Stomach smooth muscle (tissue), 2 donors: ENCODE results near the gene TKTL1.

ENCODE experiments used
- H3K27ac ChIP-seq: one replicate; pipeline ENCODE4 v1.7.0; 2013; ENCODE audit warnings: mild to moderate bottlenecking, low read length, inconsistent platforms
- H3K27me3 ChIP-seq, 2 donors: one replicate each; pipeline ENCODE4 v1.7.0; 2013; ENCODE audit warnings: low read length in 2 of 2; ENCODE audit not compliant: insufficient read depth in 2 of 2, control insufficient read depth in 1 of 2
- H3K36me3 ChIP-seq, 2 donors: one replicate each; pipeline ENCODE4 v1.7.0; 2013; ENCODE audit warnings: low read length in 2 of 2; ENCODE audit not compliant: control insufficient read depth in 2 of 2, insufficient read depth in 2 of 2
- H3K4me1 ChIP-seq: one replicate; pipeline ENCODE4 v1.7.0; 2013; ENCODE audit warnings: low read length; ENCODE audit not compliant: control insufficient read depth, insufficient read depth
- H3K4me3 ChIP-seq, 2 donors: one replicate each; pipeline ENCODE4 v1.7.0; 2013; ENCODE audit warnings: low read length in 2 of 2
- H3K9ac ChIP-seq, 2 donors: one replicate each; pipeline ENCODE4 v1.7.0; 2013; ENCODE audit warnings: low read length in 2 of 2, mild to moderate bottlenecking in 1 of 2
- H3K9me3 ChIP-seq, 2 donors: one replicate each; pipeline ENCODE4 v1.7.0; 2013; ENCODE audit warnings: low read length in 2 of 2; ENCODE audit not compliant: control insufficient read depth in 2 of 2
- donor health status: healthy.
- donor health status: Pancreatic carcinoma.

Gene TKTL1

DNA sequence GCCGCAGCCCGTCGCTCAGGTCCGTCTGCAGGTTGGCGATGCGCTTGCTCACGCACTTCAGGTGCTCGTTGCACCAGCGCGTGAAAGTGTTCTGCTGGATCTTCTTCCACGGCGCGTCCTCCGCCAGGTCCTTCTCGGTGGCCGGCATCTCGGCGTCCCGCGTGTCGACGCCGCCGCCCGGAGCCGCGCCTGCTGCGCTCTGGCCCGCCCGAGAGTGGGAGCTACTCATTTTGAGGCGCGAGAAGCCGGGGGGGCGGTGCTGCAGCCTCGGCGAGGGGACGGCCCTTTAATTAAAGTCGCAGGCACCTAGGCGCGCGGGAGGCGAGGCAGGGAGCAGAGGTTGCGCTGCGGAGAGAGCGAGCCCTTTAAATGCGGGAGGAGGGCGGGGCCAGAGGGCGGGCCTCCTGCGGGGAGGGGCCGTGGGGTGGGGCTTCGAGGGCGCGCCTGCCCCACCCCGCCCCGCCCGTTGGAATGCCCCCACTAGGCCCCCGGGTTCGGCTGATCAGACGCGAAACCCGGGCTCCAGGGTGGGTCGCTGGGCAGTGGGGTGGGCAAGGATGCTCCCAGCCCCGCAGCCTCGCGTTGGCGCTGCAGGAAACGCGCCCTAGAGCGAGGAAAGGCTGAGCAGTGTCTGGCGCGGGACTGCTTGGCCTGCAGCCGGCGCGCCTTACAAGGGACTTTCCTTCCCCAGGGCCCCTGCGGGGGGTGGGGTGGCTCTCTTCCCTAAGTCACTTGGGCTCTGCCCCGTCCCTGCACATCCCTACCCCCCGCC is 75.6 kb downstream of the TKTL1 start:
- Histone ChIP-seq H3K27ac (peak overlapping the region; percentile 99), H3K4me3 (peak overlapping the region; percentile 88 to 89), H3K9me3 (no peaks in the 10 kb centered on the region), H3K4me1 (peaks cover 35% of the 10 kb centered on the region), H3K27me3 (peaks cover 0 to 4% of the 10 kb centered on the region in 2 donors), H3K36me3 (peaks cover 16 to 37% of the 10 kb centered on the region in 2 donors), H3K9ac (peak overlapping the region; percentile 76 to 99)

DNA sequence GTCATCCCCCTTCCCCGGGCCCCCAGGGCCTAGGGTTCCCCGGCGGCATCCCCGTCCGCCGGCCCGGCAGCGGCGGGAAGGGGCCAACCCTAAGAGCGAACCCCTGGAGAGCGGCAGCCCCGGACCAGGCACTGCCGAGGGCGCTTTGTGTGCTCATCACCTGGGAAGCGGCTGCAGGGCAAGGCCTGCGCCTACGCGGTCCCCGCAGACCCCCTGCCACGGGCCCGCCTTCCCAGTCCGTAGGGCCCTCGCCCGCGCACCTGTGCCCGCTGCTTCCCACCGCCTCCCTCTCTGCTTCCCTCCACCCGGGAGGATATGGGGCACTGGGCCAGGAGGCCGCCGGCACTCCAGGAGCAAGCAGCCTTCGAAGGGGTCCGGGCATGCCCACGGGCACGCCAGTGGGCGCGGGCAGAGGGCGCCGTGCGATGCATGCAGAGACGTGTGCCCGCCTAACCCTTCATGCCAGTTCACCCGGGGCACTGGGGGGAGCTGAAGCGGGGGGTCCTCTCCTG is 76.2 kb downstream of the TKTL1 start:
- Histone ChIP-seq H3K4me3 (peak overlapping the region; percentile 88 to 89), H3K36me3 (peaks cover 12 to 32% of the 10 kb centered on the region in 2 donors), H3K9me3 (no peaks in the 10 kb centered on the region), H3K27ac (peak overlapping the region; percentile 99), H3K27me3 (peaks cover 0 to 8% of the 10 kb centered on the region in 2 donors), H3K4me1 (peaks cover 33% of the 10 kb centered on the region), H3K9ac (peak overlapping the region; percentile 99)

DNA sequence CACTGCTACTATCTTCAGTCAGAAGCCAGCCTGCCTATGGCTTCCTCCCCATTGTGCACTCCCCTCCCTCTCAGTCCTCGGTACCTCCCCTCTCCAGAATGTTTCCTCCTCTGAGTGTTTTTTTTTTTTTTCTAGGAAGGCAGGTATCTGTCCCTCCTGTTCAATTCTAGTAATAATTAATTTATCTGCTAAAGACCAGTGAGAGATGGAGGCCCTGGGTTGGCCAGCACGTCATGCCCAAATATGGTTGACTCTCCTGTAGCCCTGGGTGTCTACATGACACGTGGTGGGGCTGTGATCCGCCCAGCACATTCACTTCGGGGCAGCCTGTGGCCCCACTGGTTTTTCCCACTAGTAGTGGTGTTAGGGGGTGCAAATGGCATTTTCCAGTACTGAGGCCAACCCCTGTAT is 77.0 kb downstream of the TKTL1 start:
- Histone ChIP-seq H3K4me1 (peaks cover 31% of the 10 kb centered on the region), H3K9me3 (no peaks in the 10 kb centered on the region), H3K27me3 (peaks cover 0 to 10% of the 10 kb centered on the region in 2 donors), H3K27ac (peak overlapping the region; percentile 99), H3K36me3 (peaks cover 6 to 24% of the 10 kb centered on the region in 2 donors), H3K4me3 (peak overlapping the region; percentile 88 to 89), H3K9ac (peak overlapping the region; percentile 99)

DNA sequence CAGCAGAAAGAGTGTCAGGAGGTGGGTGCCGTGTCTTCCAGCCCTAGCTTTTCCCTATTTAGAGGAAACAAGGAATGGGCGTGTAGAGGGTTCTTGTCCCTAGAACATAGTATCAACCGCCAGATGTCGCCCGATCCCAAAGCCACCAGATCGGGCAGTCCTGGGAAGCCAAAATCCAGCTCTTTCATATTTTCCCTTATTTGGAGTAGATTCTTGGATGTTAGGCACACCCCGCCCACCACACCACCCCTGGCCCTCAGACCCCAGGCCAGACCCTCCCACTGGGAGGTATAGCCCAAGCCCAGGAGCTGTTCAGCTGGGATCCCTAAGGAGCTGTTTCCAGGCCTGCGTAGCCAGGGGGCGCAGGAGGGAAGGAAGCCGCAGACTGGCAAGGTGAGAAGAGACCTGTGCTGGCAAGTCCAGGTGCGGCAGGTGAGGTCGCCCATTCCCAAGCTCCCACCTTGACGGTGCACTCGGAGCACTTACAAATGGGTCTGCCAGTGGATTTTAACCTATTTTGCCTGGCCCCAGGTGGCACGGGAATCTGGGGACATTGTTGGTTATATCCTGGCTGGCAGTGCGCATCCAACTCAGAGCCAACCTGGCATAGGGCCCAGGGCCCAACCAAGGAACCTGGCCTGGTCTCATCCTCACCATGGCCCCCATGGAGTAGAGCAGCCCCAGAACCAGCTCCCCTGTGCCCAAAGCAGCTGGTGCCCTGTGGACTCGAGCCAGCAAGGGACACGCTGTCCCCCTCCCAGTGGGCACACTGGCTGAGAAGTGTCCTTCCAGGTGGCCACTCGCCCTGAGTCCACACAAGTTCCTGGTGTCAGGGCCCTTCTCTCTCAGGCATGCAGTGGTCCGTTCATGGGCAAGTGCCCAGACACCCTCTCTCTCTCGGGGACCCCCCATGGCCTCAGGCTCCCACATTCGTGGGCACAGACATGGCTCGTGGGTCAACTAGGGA is 78.0 kb downstream of the TKTL1 start:
- peaks cover 30% of the 10 kb centered on the region for H3K4me1 ChIP-seq
- H3K9ac ChIP-seq, result peak overlapping the region; percentile 99
- H3K27ac ChIP-seq, result peak overlapping the region; percentile 99
- H3K36me3 ChIP-seq, result peaks cover 4 to 16% of the 10 kb centered on the region in 2 donors
- H3K4me3 ChIP-seq, result peak overlapping the region; percentile 88 to 89
- no peaks in the 10 kb centered on the region for H3K9me3 ChIP-seq
- H3K27me3 ChIP-seq, result peaks cover 0 to 10% of the 10 kb centered on the region in 2 donors

DNA sequence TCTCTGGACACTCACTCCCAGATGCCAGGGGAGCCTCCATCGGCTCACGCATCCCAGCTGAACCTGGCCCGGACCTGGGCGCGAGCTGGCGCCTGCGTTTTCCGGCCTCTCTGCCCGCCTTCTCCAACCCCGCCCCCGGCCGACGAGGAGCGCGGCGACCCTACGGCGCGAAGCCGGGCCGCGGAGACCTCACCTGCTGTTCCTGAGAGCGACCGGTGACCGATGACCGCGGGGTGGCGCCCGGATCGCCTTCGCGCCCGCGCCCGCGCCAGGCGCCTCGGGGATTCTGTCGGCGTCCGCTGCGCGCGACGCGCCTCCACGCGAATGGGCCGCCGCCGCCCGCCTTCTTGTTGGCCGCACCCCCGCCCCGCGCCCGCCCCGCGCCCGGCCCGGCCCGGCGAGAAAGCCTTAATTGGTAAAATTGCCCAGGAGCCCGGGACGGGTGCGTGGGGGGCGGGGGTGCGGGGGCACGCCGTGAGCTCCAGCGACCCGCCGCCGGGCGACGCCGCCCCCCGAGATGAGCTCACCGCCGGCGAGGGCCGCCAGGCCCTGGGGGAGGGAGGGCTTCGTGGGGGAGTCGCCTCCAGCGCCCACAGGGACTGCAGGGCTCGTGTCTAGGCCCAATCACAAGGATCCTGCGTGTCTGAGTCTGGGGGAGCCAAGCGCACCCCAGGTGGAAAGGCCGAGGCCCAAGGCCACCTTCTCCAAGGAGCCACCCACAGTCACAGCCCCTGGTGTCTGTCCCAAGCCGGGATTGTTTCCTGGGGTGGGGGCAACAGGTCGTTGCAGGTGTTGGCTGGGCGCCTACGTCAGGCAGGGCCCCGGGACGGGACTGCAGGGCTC is 78.9 kb downstream of the TKTL1 start, which contains the start of gene FLNA:
Gene FLNA, minus strand, starts transcription at position 322 of the 843 bp plus-strand sequence. CDS start 3,389 bp downstream, outside the sequence.
- peaks cover 25% of the 10 kb centered on the region for H3K4me1 ChIP-seq
- peaks cover 4 to 16% of the 10 kb centered on the region in 2 donors for H3K36me3 ChIP-seq
- H3K9ac ChIP-seq, result peak within 1 kb of the TSS; percentile 99
- H3K9me3 ChIP-seq, result no peaks in the 10 kb centered on the region
- H3K27me3 ChIP-seq, result peaks cover 0 to 10% of the 10 kb centered on the region in 2 donors
- peak within 1 kb of the TSS; percentile 99 for H3K27ac ChIP-seq
- peak within 1 kb of the TSS; percentile 88 to 89 for H3K4me3 ChIP-seq

DNA sequence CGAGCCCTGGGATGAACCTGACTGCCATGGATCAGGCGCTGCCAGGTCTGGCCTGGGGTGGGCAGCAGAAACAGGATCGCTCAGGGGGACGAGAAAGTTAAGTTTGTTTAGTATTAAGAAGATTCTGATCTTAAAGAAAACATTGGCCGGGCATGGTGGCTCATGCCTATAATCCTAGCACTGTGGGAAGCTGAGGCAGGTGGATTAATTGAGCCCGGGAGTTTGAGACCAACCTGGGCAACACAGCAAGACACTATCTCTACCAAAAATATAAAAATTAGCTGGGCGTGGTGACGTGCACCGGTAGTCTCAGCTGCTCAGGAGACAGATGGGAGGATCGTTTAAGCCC is 79.5 kb downstream of the TKTL1 start:
- H3K27me3 ChIP-seq, result peaks cover 0 to 9% of the 10 kb centered on the region in 2 donors
- peaks cover 2 to 13% of the 10 kb centered on the region in 2 donors for H3K36me3 ChIP-seq
- H3K27ac ChIP-seq, result peak overlapping the region; percentile 97
- H3K9ac ChIP-seq, result peak overlapping the region; percentile 85 to 87
- H3K9me3 ChIP-seq, result no peaks in the 10 kb centered on the region
- H3K4me1 ChIP-seq, result peaks cover 28% of the 10 kb centered on the region
- H3K4me3 ChIP-seq, result peak overlapping the region; percentile 25 to 63

DNA sequence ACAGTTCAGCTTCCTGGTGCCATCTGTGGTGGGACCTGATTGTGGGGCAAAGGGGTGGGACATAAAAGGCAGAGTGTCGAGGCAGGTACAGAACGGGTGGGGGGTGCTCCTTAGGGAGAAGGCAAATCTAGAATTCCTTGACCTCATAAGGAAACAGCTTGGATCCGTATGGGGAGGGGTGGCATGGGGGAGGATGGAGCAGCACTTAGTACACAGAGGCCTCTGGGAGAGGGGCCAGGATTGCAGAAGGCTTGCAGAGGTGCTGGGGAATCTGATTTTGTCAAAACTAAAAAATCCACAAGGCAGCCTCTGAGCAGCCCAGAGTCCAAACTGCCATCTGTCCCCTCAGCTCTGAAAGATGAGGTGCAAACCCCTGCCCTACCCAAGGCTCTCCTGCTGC is 81.2 kb downstream of the TKTL1 start:
- H3K27me3 ChIP-seq, result peaks cover 0 to 8% of the 10 kb centered on the region in 2 donors
- H3K27ac ChIP-seq, result peak overlapping the region; percentile 97
- peak overlapping the region in 1 of 2 donors; percentile 35 for H3K4me3 ChIP-seq
- H3K9me3 ChIP-seq, result no peaks in the 10 kb centered on the region
- H3K4me1 ChIP-seq, result peaks cover 39% of the 10 kb centered on the region
- H3K9ac ChIP-seq, result peak overlapping the region; percentile 78
- peaks cover 2 to 11% of the 10 kb centered on the region in 2 donors for H3K36me3 ChIP-seq

DNA sequence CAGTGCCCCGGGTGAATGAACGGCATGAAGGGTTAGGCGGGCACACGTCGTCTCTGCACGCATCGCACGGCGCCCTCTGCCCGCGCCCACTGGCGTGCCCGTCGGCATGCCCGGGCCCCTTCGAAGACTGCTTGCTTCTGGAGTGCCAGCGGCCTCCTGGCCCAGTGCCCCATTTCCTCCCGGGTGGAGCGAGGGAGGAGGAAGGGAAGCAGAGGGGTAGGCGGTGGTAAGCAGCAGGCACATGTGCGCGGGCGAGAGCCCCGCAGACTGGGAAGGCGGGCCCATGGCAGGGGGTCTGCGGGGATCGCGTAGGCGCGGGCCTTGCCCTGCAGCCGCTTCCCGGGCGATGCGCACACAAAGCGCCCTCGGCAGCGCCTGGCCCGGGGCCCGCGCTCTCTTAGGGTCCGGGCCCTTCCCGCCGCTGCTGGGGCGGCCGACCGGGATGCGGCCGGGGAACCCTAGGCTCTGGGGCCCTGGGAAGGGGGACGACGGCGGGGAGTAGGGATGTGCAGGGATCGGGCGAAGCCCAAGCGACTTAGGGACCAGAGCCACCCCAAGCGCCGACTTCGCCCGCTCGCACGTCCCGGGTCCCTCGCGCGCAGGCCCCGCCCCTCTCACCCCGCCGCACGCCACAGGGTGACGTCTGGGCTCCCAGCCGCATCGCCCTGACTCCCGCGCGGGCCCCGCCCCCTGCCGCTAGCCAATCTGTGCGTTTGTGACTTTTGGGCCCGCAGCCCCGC is 82.6 kb downstream of the TKTL1 start:
- H3K27me3 ChIP-seq, result peaks cover 0 to 6% of the 10 kb centered on the region in 2 donors
- H3K9ac ChIP-seq, result peak overlapping the region; percentile 78
- no peaks in the 10 kb centered on the region for H3K36me3 ChIP-seq
- H3K4me3 ChIP-seq, result peak overlapping the region; percentile 25 to 65
- peaks cover 42% of the 10 kb centered on the region for H3K4me1 ChIP-seq
- no peaks in the 10 kb centered on the region for H3K9me3 ChIP-seq
- H3K27ac ChIP-seq, result peak overlapping the region; percentile 97

DNA sequence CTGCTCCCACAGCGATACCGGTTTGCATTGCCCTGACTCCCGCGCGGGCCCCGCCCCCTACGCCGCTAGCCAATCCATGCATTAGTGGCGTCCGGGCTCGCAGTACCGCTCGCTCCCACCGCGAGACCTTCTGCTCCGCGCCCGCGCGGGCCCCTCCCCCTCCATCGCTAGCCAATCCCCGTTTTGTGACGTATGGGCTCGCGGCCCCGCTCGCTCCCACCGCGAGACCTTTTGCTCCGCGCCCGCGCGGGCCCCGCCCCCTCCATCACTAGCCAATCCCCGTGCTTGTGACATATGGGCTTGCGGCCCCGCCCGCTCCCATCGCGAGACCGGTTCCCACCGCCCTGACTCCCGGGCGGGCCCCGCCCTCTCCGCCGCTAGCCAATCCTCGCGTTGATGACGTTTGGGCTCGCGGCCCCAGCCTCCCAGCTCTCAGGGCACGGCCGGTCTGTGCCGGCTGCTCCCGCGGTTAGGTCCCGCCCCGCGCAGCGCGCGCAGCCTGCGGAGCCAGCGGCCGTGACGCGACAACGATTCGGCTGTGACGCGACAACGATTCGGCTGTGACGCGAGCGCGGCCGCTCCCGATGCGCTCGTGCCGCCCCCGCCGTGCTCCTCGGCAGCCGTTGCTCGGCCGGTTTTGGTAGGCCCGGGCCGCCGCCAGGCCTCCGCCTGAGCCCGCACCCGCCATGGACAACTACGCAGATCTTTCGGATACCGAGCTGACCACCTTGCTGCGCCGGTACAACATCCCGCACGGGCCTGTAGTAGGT is 83.4 kb downstream of the TKTL1 start, which contains the start of gene EMD:
Gene EMD, plus strand, starts transcription at position 497 of the 770 bp plus-strand sequence. Its CDS starts 190 bp downstream, at position 687.
- Histone ChIP-seq H3K27me3 (peaks cover 0 to 10% of the 10 kb centered on the region in 2 donors), H3K4me1 (peaks cover 44% of the 10 kb centered on the region)

More for the DNA sequence above, 83.4 kb downstream of the TKTL1 start, which contains the start of gene EMD:
- H3K9ac ChIP-seq, result peak within 1 kb of the TSS; percentile 93 to 96
- peak within 1 kb of the TSS; percentile 98 for H3K27ac ChIP-seq
- H3K9me3 ChIP-seq, result no peaks in the 10 kb centered on the region
- no peaks in the 10 kb centered on the region for H3K36me3 ChIP-seq
- peak within 1 kb of the TSS; percentile 71 to 76 for H3K4me3 ChIP-seq
